Large intestine (tissue), 3 donors: ENCODE data around the gene IGFBP6. TPM values are rescaled to one million over a fixed set of nuclear protein-coding genes. Genes with fewer than 3 reads are reported as not detected.
A peak's percentile ranks its signal among the peaks of the same experiment; 100 is the strongest.
"Not testable (repeated sequence)": the region's sequence is repeated elsewhere in the genome, so short reads cannot be mapped to it uniquely, and the experiment has no call there.

Experiments
- DNase-seq, 2 donors: peaks; one replicate each; pipeline versions ENCODE4 v3.0.0 to v3.0.0-alpha.2; 2013
- H3K27ac ChIP-seq: one replicate; pipeline ENCODE4 v1.5.1; 2013; ENCODE audit warnings: low read length
- H3K27me3 ChIP-seq: 2 replicates; pipeline ENCODE4 v1.6.1; 2013; ENCODE audit warnings: low read length; ENCODE audit not compliant: control insufficient read depth, insufficient read depth
- H3K36me3 ChIP-seq: 2 replicates; pipeline ENCODE4 v1.6.1; 2013; ENCODE audit warnings: low read length; ENCODE audit not compliant: control insufficient read depth, insufficient read depth
- H3K4me1 ChIP-seq: one replicate; pipeline ENCODE4 v1.6.1; 2013; ENCODE audit warnings: low read length; ENCODE audit not compliant: control insufficient read depth, insufficient read depth
- H3K4me3 ChIP-seq: one replicate; pipeline ENCODE4 v1.5.1; 2013; ENCODE audit warnings: low read length
- H3K9me3 ChIP-seq: one replicate; pipeline ENCODE4 v1.6.1; 2013; ENCODE audit warnings: mild to moderate bottlenecking, low read depth, low read length, moderate library complexity; ENCODE audit not compliant: control insufficient read depth
- WGBS: methylation state at CpG from one replicate; pipeline ENCODE4 v1.1.5; 2013; ENCODE audit warnings: low lambda C conversion rate; ENCODE audit not compliant: insufficient coverage; 5-methylcytosine and 5-hydroxymethylcytosine counted together
- polyA plus RNA-seq: library from polyadenylated mRNA; unstranded; fragments of 120-200 nt; gene quantifications from one replicate; pipeline ENCODE4 v1.2.1, GENCODE V29; 2013

The IGFBP6 gene
- polyA plus RNA-seq, 1 donor, result 19.7 TPM

- Histone ChIP-seq H3K9me3 (no peaks in the 10 kb centered on the region), H3K27ac (no peak overlapping the region), H3K27me3 (no peaks in the 10 kb centered on the region), H3K4me3 (no peak overlapping the region), H3K4me1 (peaks cover 2% of the 10 kb centered on the region), H3K36me3 (no peaks in the 10 kb centered on the region)
- no CpG with 5 or more reads among the region's 2 CpGs for WGBS
- no peak for DNase-seq
Measured at GRCh38 chr12:53090554-53090953, 6.9 kb upstream of the IGFBP6 start.

GRCh38 chr12:53091756-53092155 is 5.7 kb upstream of the IGFBP6 start:
- Histone ChIP-seq H3K9me3 (no peaks in the 10 kb centered on the region), H3K36me3 (no peaks in the 10 kb centered on the region), H3K27ac (no peak overlapping the region), H3K27me3 (peaks cover 5% of the 10 kb centered on the region), H3K4me1 (peaks cover 12% of the 10 kb centered on the region), H3K4me3 (no peak overlapping the region)
- no CpG with 5 or more reads among the region's 6 CpGs for WGBS
- no peak for DNase-seq

- whole genome bisulfite sequencing, result no CpG with 5 or more reads among the region's 6 CpGs
- peak overlapping the region; percentile 28 for H3K27ac ChIP-seq
- H3K4me1 ChIP-seq, result peaks cover 30% of the 10 kb centered on the region
- no peaks in the 10 kb centered on the region for H3K36me3 ChIP-seq
- peaks cover 14% of the 10 kb centered on the region for H3K27me3 ChIP-seq
- no peak for DNase-seq
- H3K4me3 ChIP-seq, result no peak overlapping the region
- H3K9me3 ChIP-seq, result no peaks in the 10 kb centered on the region
Measured at GRCh38 chr12:53093777-53094393, 3.6 kb upstream of the IGFBP6 start.

GRCh38 chr12:53094394-53094787 is 3.1 kb upstream of the IGFBP6 start:
- Histone ChIP-seq H3K36me3 (no peaks in the 10 kb centered on the region), H3K27me3 (peaks cover 14% of the 10 kb centered on the region), H3K9me3 (no peaks in the 10 kb centered on the region), H3K27ac (peak overlapping the region; percentile 28), H3K4me1 (peaks cover 35% of the 10 kb centered on the region), H3K4me3 (no peak overlapping the region)
- DNase-seq, result no peak
- WGBS, result no CpG with 5 or more reads among the region's 6 CpGs

GRCh38 chr12:53094796-53095595 is 2.5 kb upstream of the IGFBP6 start:
- H3K27ac ChIP-seq, H3K4me3 ChIP-seq, H3K36me3 ChIP-seq, H3K9me3 ChIP-seq, DNase-seq: not testable (repeated sequence)
- Histone ChIP-seq H3K27me3 (peaks cover 14% of the 10 kb centered on the region), H3K4me1 (peaks cover 36% of the 10 kb centered on the region)
- WGBS, result no CpG with 5 or more reads among the region's 5 CpGs

- not testable (repeated sequence) for H3K9me3 ChIP-seq, H3K27ac ChIP-seq, DNase-seq, H3K36me3 ChIP-seq, H3K4me3 ChIP-seq
- no CpG with 5 or more reads among the region's 3 CpGs for WGBS
- peaks cover 36% of the 10 kb centered on the region for H3K4me1 ChIP-seq
- peaks cover 14% of the 10 kb centered on the region for H3K27me3 ChIP-seq
Measured at GRCh38 chr12:53095596-53095895, 1.9 kb upstream of the IGFBP6 start.

GRCh38 chr12:53096089-53096741 is 1.3 kb upstream of the IGFBP6 start:
- Histone ChIP-seq H3K27ac (no peak overlapping the region), H3K36me3 (no peaks in the 10 kb centered on the region), H3K9me3 (no peaks in the 10 kb centered on the region), H3K4me3 (no peak overlapping the region), H3K27me3 (peaks cover 14% of the 10 kb centered on the region), H3K4me1 (peaks cover 36% of the 10 kb centered on the region)
- no CpG with 5 or more reads among the region's 11 CpGs for WGBS
- DNase-seq, result peak; percentile 37 to 59

- peak overlapping the region; percentile 57 for H3K4me3 ChIP-seq
- peaks cover 36% of the 10 kb centered on the region for H3K4me1 ChIP-seq
- H3K36me3 ChIP-seq, result no peaks in the 10 kb centered on the region
- no CpG with 5 or more reads among the region's 9 CpGs for WGBS
- peak overlapping the region; percentile 63 for H3K27ac ChIP-seq
- no peaks in the 10 kb centered on the region for H3K9me3 ChIP-seq
- no peak for DNase-seq
- peaks cover 14% of the 10 kb centered on the region for H3K27me3 ChIP-seq
Measured at GRCh38 chr12:53096759-53097158, 708 bp upstream of the IGFBP6 start.

GRCh38 chr12:53097207-53097563 is 282 bp upstream of the IGFBP6 start:
- Histone ChIP-seq H3K4me1 (peaks cover 40% of the 10 kb centered on the region), H3K27me3 (peaks cover 14% of the 10 kb centered on the region), H3K4me3 (peak overlapping the region; percentile 57), H3K36me3 (no peaks in the 10 kb centered on the region), H3K9me3 (no peaks in the 10 kb centered on the region), H3K27ac (peak overlapping the region; percentile 63)
- no CpG with 5 or more reads among the region's 9 CpGs for WGBS
- DNase-seq, result peak; percentile 35 to 41

GRCh38 chr12:53098354-53098981 is 1.0 kb downstream of the IGFBP6 start:
- Histone ChIP-seq H3K4me3 (peak overlapping the region; percentile 57), H3K36me3 (no peaks in the 10 kb centered on the region), H3K27ac (peak overlapping the region; percentile 63), H3K9me3 (no peaks in the 10 kb centered on the region), H3K4me1 (peaks cover 51% of the 10 kb centered on the region), H3K27me3 (peaks cover 14% of the 10 kb centered on the region)
- no CpG with 5 or more reads among the region's 13 CpGs for WGBS
- no peak for DNase-seq
